CD4-positive, alpha-beta T cell treated with Interleukin-6 at 100 ng/mL for 8 hours (primary cell): ENCODE results near the gene TAS2R40.
"Not testable (repeated sequence)": the region's sequence is repeated elsewhere in the genome, so short reads cannot be mapped to it uniquely, and the experiment has no call there.

Source experiments
- DNase-seq: peaks from one replicate; pipeline ENCODE4 v3.0.0-alpha.2; 2020; ENCODE audit warnings: mixed read lengths, low spot score

Gene TAS2R40

DNA sequence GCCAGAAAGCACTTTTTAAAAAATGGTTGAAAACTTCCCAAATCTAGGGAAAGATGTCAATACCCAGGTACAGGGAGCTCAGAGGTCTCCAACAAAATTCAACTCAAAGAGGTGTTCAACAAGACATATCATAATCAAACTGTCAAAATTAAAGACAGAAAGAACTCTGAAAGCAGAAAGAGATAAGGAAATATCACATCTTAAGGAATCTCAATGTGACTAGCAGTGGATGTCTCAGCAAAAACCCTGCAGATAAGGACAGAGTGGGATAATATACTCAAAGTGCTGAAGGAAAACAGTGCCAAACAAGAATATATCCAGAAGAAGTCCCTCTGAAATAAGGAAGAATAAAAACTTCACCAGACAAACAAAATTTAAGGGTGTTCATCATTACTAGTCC lies 28.4 kb downstream of the TAS2R40 start:
- no peak for DNase-seq

DNA sequence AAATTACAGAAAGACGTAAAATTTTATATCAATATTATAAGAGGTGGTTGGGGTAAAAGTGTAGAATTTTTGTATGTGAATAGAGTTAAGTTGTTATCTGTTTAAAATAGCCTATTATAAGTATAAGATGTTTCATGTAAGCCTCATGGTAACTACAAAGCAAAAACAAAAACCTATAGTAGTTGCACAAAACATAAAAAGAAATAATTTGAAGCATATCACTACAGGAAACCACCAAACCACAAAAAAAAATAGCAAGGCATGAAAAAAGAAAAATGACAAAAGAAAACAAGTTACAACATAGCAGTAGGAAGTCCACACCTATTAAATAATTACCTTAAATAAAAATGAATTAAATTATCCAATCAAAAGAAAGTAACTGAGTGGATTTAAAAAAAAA lies 29.0 kb downstream of the TAS2R40 start:
- peak; percentile 49 for DNase-seq

GRCh38 chr7:143252006-143252405 lies 30.2 kb downstream of the TAS2R40 start:
- peak; percentile 30 for DNase-seq

GRCh38 chr7:143255564-143255963 lies 33.7 kb downstream of the TAS2R40 start:
- no peak for DNase-seq

DNA sequence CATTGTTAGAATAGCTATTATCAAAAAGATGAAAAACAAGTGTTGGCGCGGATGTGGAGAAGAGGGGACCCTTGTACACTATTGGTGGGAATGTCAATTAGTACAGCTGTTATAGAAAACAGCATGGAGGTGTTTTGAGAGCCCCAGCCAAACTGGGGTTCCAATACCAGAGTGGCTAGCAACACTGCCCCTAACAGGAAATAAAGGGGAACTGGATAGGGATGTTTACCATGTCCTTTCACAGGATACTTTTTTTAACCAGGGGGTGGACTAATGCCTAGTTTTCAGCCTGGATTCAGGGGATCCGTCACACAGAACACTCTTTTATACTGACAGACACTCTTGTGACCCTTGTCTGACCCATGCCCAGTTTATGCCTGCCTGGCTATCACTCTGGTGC lies 34.5 kb downstream of the TAS2R40 start:
- DNase-seq, result peak; percentile 7

DNA sequence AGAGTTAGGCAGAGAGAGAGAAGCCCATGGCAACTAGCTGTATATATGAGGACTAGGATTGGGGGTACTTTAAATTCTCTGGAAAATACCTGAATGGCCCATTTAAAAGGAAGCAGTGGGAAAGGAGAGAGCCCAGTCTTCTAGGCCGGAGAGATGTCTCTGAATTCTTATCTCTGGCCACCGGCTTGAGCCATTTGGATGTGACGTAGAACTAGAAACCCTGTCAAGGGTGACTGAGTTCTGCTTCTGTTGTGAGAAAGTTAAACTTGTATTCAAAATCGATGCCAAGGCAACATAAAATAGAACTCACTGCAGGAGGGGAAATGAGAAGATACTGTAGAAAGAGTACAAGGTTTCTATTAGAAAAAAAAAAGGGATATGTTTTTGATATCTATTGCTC lies 35.1 kb downstream of the TAS2R40 start:
- no peak for DNase-seq

DNA sequence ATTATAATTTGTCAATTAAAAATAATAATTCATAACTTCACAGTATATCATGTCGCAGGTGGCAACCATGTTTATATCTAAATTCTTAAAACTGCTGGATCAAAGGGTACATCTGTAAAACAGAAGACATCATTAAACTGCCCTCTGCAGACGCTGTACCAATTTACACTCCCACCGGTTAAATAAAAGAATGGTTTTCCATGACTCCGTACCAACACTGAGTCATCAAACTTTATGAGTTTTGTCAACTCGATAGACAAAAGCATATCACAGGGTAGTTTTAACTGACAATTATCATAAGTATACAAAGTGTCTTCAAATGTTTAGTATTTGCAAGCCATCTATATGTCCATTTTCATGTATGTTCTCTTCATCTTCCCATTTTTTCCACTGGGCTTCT lies 35.7 kb downstream of the TAS2R40 start:
- DNase-seq, result no peak

- DNase-seq, result peak; percentile 34
Observed at GRCh38 chr7:143258831-143259230, 37.0 kb downstream of the TAS2R40 start.

- no peak for DNase-seq
Observed at GRCh38 chr7:143259765-143260164, 37.9 kb downstream of the TAS2R40 start.

- DNase-seq, result no peak
Observed at GRCh38 chr7:143261901-143262300, 40.1 kb downstream of the TAS2R40 start.

DNA sequence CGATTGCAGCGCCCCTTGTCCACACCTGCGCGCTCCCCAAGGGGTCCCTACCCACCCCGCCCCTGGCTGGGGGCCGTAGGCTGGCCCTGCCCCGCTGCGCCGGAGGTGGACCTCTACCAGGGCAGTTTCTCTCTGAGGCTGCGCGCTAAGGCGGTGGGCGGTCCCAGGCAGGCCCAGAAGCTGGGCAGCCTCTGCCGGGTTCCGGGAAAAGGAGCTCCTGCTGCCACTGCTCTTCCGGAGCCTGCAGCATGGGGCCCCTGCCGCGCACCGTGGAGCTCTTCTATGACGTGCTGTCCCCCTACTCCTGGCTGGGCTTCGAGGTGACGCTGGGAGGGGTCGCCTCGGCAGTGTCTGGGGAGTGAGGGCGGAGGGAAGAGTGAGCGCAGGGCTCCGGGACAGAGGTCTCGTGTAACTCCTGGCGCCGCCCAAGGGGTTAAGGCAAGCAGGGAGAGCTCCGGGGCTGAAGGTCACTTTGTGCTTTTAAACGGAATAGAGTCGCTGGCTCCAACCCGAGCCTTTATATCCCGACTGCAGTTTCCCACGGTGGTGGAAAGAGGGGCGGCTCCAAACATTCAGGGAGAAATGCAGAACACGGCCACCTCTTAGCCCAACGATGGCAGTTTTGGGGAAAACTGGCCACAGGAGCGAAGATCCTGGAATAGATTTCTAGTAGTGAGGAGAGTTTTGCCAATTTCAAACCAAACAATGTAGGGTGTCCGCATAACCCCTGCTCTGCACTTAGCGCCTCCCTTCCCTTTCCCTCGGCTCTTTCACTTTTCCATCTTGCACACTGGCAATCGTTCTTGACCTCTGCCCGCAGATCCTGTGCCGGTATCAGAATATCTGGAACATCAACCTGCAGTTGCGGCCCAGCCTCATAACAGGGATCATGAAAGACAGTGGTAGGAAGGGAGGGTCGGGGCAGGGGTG lies 41.7 kb downstream of the TAS2R40 start, which contains the start of gene GSTK1:
Gene GSTK1 (plus strand): TSS at position 176 of the 930 bp plus-strand sequence. CDS start 73 bp downstream, at position 249.
- peak; percentile 83 for DNase-seq

GRCh38 chr7:143264196-143264568 lies 42.3 kb downstream of the TAS2R40 start:
- DNase-seq, result not testable (repeated sequence)

GRCh38 chr7:143265017-143265693 lies 43.3 kb downstream of the TAS2R40 start:
- no peak for DNase-seq

DNA sequence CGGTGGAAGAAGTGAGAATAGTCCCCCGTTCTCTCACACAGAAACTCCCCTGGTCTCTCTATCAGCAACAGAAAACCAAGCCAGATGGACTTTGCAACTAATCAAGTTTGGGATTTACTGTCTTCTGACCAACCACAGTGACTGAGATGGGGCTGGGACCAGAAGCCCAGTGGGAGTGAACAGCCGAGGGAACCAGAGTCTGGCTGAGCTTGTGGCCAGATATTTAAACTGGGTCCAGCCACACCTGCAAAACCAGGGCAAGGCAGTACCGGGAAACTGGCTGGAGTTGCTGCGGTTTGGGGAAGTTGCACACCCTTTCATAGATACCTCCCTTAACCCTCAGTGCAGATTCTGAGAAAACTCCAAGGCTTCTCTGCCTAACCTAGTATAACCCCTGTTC lies 47.4 kb downstream of the TAS2R40 start:
- DNase-seq, result no peak

DNA sequence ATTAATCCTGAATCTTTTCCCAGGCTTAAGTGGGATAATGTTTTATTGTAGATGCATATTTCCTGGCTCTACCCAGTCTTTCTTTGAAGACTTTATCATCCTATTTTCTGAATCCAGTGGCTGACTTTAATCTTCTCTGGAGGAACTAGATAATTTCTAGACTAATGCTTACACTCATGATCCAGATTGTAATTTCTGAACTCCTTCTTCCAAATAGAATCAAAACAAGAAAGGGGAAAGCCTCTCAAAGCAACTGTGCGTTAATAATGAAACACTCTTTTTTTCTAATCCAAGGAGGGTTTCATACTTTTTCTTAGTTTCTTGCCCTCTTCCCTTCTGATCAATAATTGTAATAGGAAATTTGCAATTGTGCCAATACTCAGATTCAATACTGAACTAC lies 49.4 kb downstream of the TAS2R40 start:
- no peak for DNase-seq
